Measurements from ENCODE around the gene BICDL2. TPM values are rescaled to one million over a fixed set of nuclear protein-coding genes. Genes with fewer than 3 reads are reported as not detected.

BICDL2 gene
- total RNA-seq, 1 donor from 2014 or later = 5.1 TPM

DNA sequence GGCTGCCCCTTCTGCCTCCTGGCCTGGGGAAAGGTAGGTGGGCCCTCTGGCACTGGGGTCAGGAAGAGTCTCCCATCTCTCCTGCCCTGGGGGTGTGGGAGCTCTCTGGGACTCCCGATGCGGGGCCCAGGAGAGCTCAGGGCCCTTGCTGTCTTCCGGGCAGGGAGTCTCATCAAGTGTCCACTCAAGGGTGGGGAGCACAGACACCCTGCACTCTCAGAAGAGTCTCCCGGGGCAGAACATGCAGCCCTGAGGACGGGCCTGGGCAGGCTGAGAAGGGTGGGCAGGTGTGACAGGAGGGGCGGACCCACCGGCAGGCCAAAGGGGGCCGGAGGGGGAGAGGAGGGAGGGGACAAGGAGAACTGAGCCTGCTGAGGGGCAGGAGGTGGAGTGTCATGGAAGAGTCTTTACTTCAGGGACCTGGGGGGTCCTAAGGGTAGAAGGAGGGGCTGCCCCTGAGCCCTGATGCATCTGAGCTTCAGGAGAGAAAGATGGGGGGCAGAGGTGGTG lies 48.1 kb downstream of the BICDL2 start:
- peaks cover 32% of the 10 kb centered on the region for H3K4me1 Mint-ChIP-seq
- H3K27ac Mint-ChIP-seq = peak overlapping the region; percentile 39
- TF ChIP-seq, protein P1, sequence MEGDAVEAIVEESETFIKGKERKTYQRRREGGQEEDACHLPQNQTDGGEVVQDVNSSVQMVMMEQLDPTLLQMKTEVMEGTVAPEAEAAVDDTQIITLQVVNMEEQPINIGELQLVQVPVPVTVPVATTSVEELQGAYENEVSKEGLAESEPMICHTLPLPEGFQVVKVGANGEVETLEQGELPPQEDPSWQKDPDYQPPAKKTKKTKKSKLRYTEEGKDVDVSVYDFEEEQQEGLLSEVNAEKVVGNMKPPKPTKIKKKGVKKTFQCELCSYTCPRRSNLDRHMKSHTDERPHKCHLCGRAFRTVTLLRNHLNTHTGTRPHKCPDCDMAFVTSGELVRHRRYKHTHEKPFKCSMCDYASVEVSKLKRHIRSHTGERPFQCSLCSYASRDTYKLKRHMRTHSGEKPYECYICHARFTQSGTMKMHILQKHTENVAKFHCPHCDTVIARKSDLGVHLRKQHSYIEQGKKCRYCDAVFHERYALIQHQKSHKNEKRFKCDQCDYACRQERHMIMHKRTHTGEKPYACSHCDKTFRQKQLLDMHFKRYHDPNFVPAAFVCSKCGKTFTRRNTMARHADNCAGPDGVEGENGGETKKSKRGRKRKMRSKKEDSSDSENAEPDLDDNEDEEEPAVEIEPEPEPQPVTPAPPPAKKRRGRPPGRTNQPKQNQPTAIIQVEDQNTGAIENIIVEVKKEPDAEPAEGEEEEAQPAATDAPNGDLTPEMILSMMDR (IDR thresholded peaks at IDR 0.05; ENCODE audit: unreplicated experiment) = no peak
- H3K36me3 Mint-ChIP-seq = no peaks in the 10 kb centered on the region
- peaks cover 2% of the 10 kb centered on the region for H3K27me3 Mint-ChIP-seq (ENCODE audit: low read depth)
- DNase-seq (ENCODE audit: low spot score in 2 of 2, unreplicated experiment in 2 of 2) = no peak
- H3K4me3 Mint-ChIP-seq = no peak overlapping the region
- H3K9me3 Mint-ChIP-seq = no peaks in the 10 kb centered on the region

DNA sequence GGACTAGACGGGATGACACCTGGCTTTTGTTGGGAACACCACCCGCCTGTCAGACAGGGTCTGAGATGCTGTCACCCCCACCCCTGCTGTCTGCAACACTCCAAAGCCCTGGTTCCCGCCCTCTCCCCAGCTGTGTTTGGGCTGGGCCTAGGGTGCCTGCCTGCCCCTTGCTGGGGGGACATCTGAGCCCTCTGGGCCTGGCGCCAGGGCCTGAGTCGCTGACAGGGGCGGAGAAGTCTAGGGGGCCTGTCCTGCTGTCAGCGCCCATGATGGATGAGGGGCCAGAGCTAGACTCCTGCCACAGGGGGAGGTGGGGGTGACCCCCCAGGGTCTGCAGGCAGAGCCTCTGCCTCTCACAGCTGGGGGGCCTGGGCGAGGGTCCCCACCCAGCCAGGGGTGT lies 48.9 kb downstream of the BICDL2 start:
- Mint-ChIP-seq H3K4me1 (peaks cover 32% of the 10 kb centered on the region), H3K4me3 (no peak overlapping the region), H3K27ac (no peak overlapping the region), H3K36me3 (no peaks in the 10 kb centered on the region), H3K27me3 (ENCODE audit: low read depth) (peaks cover 2% of the 10 kb centered on the region), H3K9me3 (no peaks in the 10 kb centered on the region)
- no peak for DNase-seq (ENCODE audit: low spot score in 2 of 2, unreplicated experiment in 2 of 2)
- TF ChIP-seq, protein P1 (IDR thresholded peaks at IDR 0.05; ENCODE audit: unreplicated experiment) = no peak

DNA sequence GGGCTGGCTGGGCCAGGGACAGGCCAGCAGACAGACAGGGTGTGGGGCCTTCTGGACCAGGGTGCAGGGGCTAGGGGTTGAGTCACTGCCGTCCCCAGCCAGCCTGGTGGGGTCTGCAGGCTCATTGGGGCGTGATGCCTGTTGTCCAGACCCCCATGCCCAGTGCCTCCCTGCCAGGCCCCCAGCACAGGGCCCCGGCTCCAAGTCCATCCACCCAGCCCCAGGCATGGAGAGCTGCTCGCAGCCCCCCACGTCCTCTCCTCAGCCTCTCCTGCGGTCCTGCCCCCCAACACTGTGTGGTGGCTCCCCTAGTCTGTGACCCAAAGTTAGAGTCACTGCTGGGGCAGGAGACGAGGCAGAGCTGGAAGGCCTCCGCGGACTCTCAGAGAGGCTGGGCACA lies 49.5 kb downstream of the BICDL2 start:
- H3K4me3 Mint-ChIP-seq = no peak overlapping the region
- H3K36me3 Mint-ChIP-seq = no peaks in the 10 kb centered on the region
- no peaks in the 10 kb centered on the region for H3K9me3 Mint-ChIP-seq
- H3K4me1 Mint-ChIP-seq = peaks cover 34% of the 10 kb centered on the region
- no peak overlapping the region for H3K27ac Mint-ChIP-seq
- DNase-seq (ENCODE audit: low spot score in 2 of 2, unreplicated experiment in 2 of 2) = no peak
- H3K27me3 Mint-ChIP-seq (ENCODE audit: low read depth) = peaks cover 2% of the 10 kb centered on the region
- TF ChIP-seq, protein P1 (IDR thresholded peaks at IDR 0.05; ENCODE audit: unreplicated experiment) = no peak

DNA sequence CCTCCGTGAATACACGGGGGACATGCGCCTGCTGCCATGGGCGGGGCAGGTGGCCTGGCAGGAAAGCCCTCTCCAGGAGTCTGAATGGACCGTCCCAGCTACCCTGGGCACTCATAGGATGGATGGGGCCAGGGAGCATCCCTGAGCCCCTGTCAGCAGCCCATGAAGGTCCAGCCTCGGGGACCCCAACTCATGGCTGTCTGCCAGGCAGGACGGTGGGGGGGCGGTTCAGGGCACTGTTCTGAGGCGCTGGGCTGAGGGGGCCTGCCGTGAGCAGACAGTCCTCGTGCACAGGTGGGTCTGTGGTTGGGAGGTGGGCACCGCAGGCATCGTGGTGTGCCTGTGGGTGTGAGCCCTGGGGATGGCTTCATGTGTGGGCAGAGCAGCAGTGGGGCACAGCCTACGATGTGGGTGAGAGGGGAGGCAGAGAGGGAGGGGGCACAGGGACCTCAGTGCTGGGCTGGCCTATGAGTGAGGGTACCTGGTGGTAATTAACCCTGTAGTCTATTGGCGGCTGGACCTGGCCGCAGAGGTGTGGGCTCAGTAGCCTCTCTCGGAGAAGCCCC lies 50.0 kb downstream of the BICDL2 start:
- no peak overlapping the region for H3K27ac Mint-ChIP-seq
- peaks cover 40% of the 10 kb centered on the region for H3K4me1 Mint-ChIP-seq
- H3K4me3 Mint-ChIP-seq = no peak overlapping the region
- H3K9me3 Mint-ChIP-seq = no peaks in the 10 kb centered on the region
- H3K36me3 Mint-ChIP-seq = no peaks in the 10 kb centered on the region
- TF ChIP-seq, protein P1 (IDR thresholded peaks at IDR 0.05; ENCODE audit: unreplicated experiment) = no peak
- H3K27me3 Mint-ChIP-seq (ENCODE audit: low read depth) = peaks cover 2% of the 10 kb centered on the region
- no peak for DNase-seq (ENCODE audit: low spot score in 2 of 2, unreplicated experiment in 2 of 2)

DNA sequence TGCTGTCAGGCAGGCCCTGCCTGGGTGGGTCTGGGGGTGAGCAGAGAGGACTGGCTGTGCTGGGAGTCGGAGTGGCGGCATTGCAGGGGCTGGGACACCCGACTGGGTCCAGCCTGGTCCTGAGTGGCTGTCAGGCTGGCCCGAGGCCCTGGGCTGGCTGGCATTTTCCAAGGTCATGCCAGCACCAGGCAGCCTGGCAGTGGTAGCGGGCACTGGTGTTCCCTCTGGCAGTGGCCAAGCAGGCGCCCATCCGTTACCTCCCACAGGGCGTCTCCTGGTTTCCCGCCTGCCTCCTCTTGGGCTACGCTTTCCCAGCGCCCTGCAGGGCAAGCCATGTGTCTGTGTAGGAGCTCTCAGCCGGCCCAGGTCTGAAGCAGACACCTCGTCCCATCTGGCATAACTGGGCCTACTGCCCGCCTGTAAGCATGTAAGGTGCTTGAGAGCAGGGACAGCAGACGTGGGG lies 50.8 kb downstream of the BICDL2 start:
- Mint-ChIP-seq H3K4me3 (no peak overlapping the region), H3K27ac (no peak overlapping the region), H3K36me3 (no peaks in the 10 kb centered on the region), H3K4me1 (peaks cover 47% of the 10 kb centered on the region), H3K9me3 (no peaks in the 10 kb centered on the region), H3K27me3 (ENCODE audit: low read depth) (peaks cover 2% of the 10 kb centered on the region)
- DNase-seq (ENCODE audit: low spot score in 2 of 2, unreplicated experiment in 2 of 2) = no peak
- TF ChIP-seq, protein P1 (IDR thresholded peaks at IDR 0.05; ENCODE audit: unreplicated experiment) = no peak

Measured in mesothelial cell of epicardium (in vitro differentiated cells).